HepG2 (cell line): ENCODE results near the gene F8. TPM values are rescaled to one million over a fixed set of nuclear protein-coding genes. Genes with fewer than 3 reads are reported as not detected.

Experiments used
- ATF4 ChIP-seq, 2 experiments: fragments of 450-650 bp in 1 of 2; sonication (generic) in 1 of 2; formaldehyde crosslinking; IDR thresholded peaks; 2 replicates each; pipeline versions ENCODE4 v1.5.0 to v1.8.0; 2020 to 2022; ENCODE audit warnings: mild to moderate bottlenecking in 1 of 2, missing genetic modification reagents in 1 of 2
- ATM ChIP-seq: fragments of 450-650 bp; IDR thresholded peaks from 2 replicates; pipeline ENCODE4 v1.7.1; 2017; ENCODE audit warnings: mild to moderate bottlenecking, borderline replicate concordance
- CAMTA2 ChIP-seq: sonication (generic); formaldehyde crosslinking; IDR thresholded peaks from 2 replicates; pipeline ENCODE4 v1.4.0; 2020; ENCODE audit warnings: mild to moderate bottlenecking, missing genetic modification reagents, borderline replicate concordance
- DPF2 ChIP-seq: sonication (generic); formaldehyde crosslinking; IDR thresholded peaks from 2 replicates; pipeline ENCODE4 v1.4.0; 2020; ENCODE audit warnings: mild to moderate bottlenecking, low read depth, missing genetic modification reagents, borderline replicate concordance
- FOSL2 ChIP-seq: sonication (generic); formaldehyde crosslinking; IDR thresholded peaks from 2 replicates; pipeline ENCODE4 v1.4.0; 2020; ENCODE audit warnings: missing genetic modification reagents
- FOXK1 ChIP-seq: sonication (generic); formaldehyde crosslinking; IDR thresholded peaks from 2 replicates; pipeline ENCODE4 v1.4.0; 2020; ENCODE audit warnings: low read depth, missing genetic modification reagents, borderline replicate concordance
- HDAC2 ChIP-seq: sonication (generic); formaldehyde crosslinking; IDR thresholded peaks from 2 replicates; pipeline ENCODE4 v1.4.0; 2020; ENCODE audit warnings: missing genetic modification reagents
- HOXA3 ChIP-seq: sonication (generic); formaldehyde crosslinking; IDR thresholded peaks from 2 replicates; pipeline ENCODE4 v1.5.0; 2020; ENCODE audit warnings: missing genetic modification reagents
- IKZF5 ChIP-seq: IDR thresholded peaks from 2 replicates; pipeline ENCODE4 v1.6.1; 2018; ENCODE audit warnings: missing genetic modification reagents, mild to moderate bottlenecking, missing compliant biosample characterization
- NONO ChIP-seq, 2 experiments: fragments of 450-650 bp in 1 of 2; sonication (generic) in 1 of 2; formaldehyde crosslinking in 1 of 2; IDR thresholded peaks in 1 of 2; conservative IDR thresholded peaks in 1 of 2; 2 replicates each; pipeline versions ENCODE4 v1.6.1 to v1.8.0; 2017 to 2022; ENCODE audit warnings: mild to moderate bottlenecking in 1 of 2, missing genetic modification reagents in 1 of 2, moderate library complexity in 1 of 2
- NR3C1 ChIP-seq: sonication (generic); formaldehyde crosslinking; IDR thresholded peaks from 2 replicates; pipeline ENCODE4 v1.4.0; 2020; ENCODE audit warnings: missing genetic modification reagents
- POLR2G ChIP-seq: fragments of 200-400 bp; formaldehyde crosslinking; IDR thresholded peaks from 2 replicates; pipeline ENCODE4 v1.6.1; 2018; ENCODE audit warnings: mild to moderate bottlenecking, low read depth, low read length, moderate library complexity
- SATB2 ChIP-seq: sonication (generic); formaldehyde crosslinking; IDR thresholded peaks from 2 replicates; pipeline ENCODE4 v1.5.0; 2020; ENCODE audit warnings: missing genetic modification reagents
- SETDB1 ChIP-seq: sonication (generic); formaldehyde crosslinking; IDR thresholded peaks from 2 replicates; pipeline ENCODE4 v1.5.1; 2020; ENCODE audit warnings: missing genetic modification reagents, mild to moderate bottlenecking, borderline replicate concordance
- SIX4 ChIP-seq: sonication (generic); formaldehyde crosslinking; IDR thresholded peaks from 2 replicates; pipeline ENCODE4 v1.4.0; 2020; ENCODE audit warnings: missing genetic modification reagents
- SOX5 ChIP-seq: IDR thresholded peaks from 2 replicates; pipeline ENCODE4 v1.6.1; 2016; ENCODE audit warnings: borderline replicate concordance
- TARDBP ChIP-seq: sonication (generic); formaldehyde crosslinking; IDR thresholded peaks from 2 replicates; pipeline ENCODE4 v1.8.0; 2022; ENCODE audit warnings: mild to moderate bottlenecking, missing genetic modification reagents
- TCF7 ChIP-seq: sonication (generic); IDR thresholded peaks from 2 replicates; pipeline ENCODE4 v1.6.1; 2016; ENCODE audit warnings: antibody characterized with exemption, low read depth
- TCF7L2 ChIP-seq: IDR thresholded peaks from 2 replicates; pipeline ENCODE4 v1.6.1; 2011; ENCODE audit warnings: mild to moderate bottlenecking, low read depth, low read length, moderate library complexity
- TEAD3 ChIP-seq: optimal IDR thresholded peaks from 2 replicates; pipeline ENCODE3; 2016; ENCODE audit warnings: borderline replicate concordance
- ZBTB46 ChIP-seq: sonication (generic); formaldehyde crosslinking; IDR thresholded peaks from 2 replicates; pipeline ENCODE4 v1.4.0; 2020; ENCODE audit warnings: mild to moderate bottlenecking, missing genetic modification reagents, borderline replicate concordance
- ZNF138 ChIP-seq: sonication (generic); formaldehyde crosslinking; IDR thresholded peaks from 2 replicates; pipeline ENCODE4 v1.5.0; 2020; ENCODE audit warnings: mild to moderate bottlenecking, low read depth, missing genetic modification reagents
- ZNF350 ChIP-seq: sonication (generic); formaldehyde crosslinking; IDR thresholded peaks from 2 replicates; pipeline ENCODE4 v1.4.0; 2020; ENCODE audit warnings: mild to moderate bottlenecking, low read depth, missing genetic modification reagents, borderline replicate concordance
- ZNF567 ChIP-seq: sonication (generic); formaldehyde crosslinking; IDR thresholded peaks from 2 replicates; pipeline ENCODE4 v1.8.1; 2023; ENCODE audit warnings: mild to moderate bottlenecking, missing genetic modification reagents, borderline replicate concordance
- ZNF737 ChIP-seq: sonication (generic); formaldehyde crosslinking; IDR thresholded peaks from 2 replicates; pipeline ENCODE4 v1.5.0; 2020; ENCODE audit warnings: missing genetic modification reagents, mild to moderate bottlenecking, borderline replicate concordance
- ZUFSP ChIP-seq: sonication (generic); formaldehyde crosslinking; IDR thresholded peaks from 2 replicates; pipeline ENCODE4 v1.9.0; 2021; ENCODE audit warnings: missing genetic modification reagents, mild to moderate bottlenecking, borderline replicate concordance
- polyA plus RNA-seq, 8 experiments: library from polyadenylated mRNA; depleted of rRNA in 3 of 8; stranded (reverse) in 7 of 8; unstranded in 1 of 8; fragments of >200 nt; fragmentation: Illumina TruSeq in 4 of 8; extraction: Trizol in 4 of 8; gene quantifications; 2 replicates each; pipeline versions ENCODE4 v1.2.1 to v1.2.3, GENCODE V29; 2011 to 2016; ENCODE audit warnings: low read depth in 4 of 8, missing spikeins in 1 of 8, mixed read lengths in 1 of 8; ENCODE audit not compliant: insufficient read depth in 1 of 8
- total RNA-seq, 5 experiments: library from RNA; depleted of rRNA; stranded (reverse); fragments of >200 nt; fragmentation: Illumina TruSeq; extraction: Trizol; gene quantifications; 2 replicates each; pipeline ENCODE4 v1.2.3, GENCODE V29; 2016; ENCODE audit warnings: low read depth in 1 of 5

Gene F8
- total and polyA plus RNA-seq, 2 of the 13 experiments (the other 11 are each of a cell fraction or from before 2014, with no cell fraction given): 0.29 to 0.61 TPM

GRCh38 chrX:155070975-155071693 lies 48.6 kb upstream of the F8 start, which contains the start of the genes BRCC3, CMC4 and MTCP1 (continued):
- no peak for TF ChIP-seq ZBTB46 (CRISPR knock-in tag)
- no peak for TF ChIP-seq NR3C1 (CRISPR knock-in tag)
- TF ChIP-seq CAMTA2 (CRISPR knock-in tag): no peak
- TF ChIP-seq DPF2: no peak
- TF ChIP-seq SIX4 (CRISPR knock-in tag): no peak
- TF ChIP-seq ZNF567 (CRISPR knock-in tag): no peak
- TF ChIP-seq TCF7: no peak
- TF ChIP-seq ZNF350 (CRISPR knock-in tag): 0 out of 2 replicates have a peak, but pooled peaks have one; percentile 34
- TF ChIP-seq FOXK1 (CRISPR knock-in tag): no peak
- TF ChIP-seq TARDBP: no peak
- TF ChIP-seq HOXA3 (CRISPR knock-in tag): peak; percentile 29; the same call in 1 of the 2 replicates
- no peak for TF ChIP-seq ZUFSP
- 0 out of 2 replicates have a peak, but pooled peaks have one; percentile 10 for TF ChIP-seq FOSL2 (CRISPR knock-in tag)
- no peak for TF ChIP-seq ATM
- no peak for TF ChIP-seq IKZF5 (CRISPR knock-in tag)
- TF ChIP-seq ATF4 (CRISPR knock-in tag; IDR thresholded peaks at IDR 0.05): no peak
- TF ChIP-seq SETDB1 (CRISPR knock-in tag): no peak
- TF ChIP-seq TEAD3 (CRISPR knock-in tag): no peak
- no peak for TF ChIP-seq NONO (IDR thresholded peaks at IDR 0.05)
- TF ChIP-seq NONO (CRISPR knock-in tag; conservative IDR thresholded peaks at IDR 0.05): peak; percentile 54
- no peak for TF ChIP-seq ZNF737 (CRISPR knock-in tag)
- TF ChIP-seq HDAC2 (CRISPR knock-in tag): no peak
- TF ChIP-seq TCF7L2: no peak
- TF ChIP-seq ZNF138 (CRISPR knock-in tag): no peak
- TF ChIP-seq SATB2 (CRISPR knock-in tag): no peak
- TF ChIP-seq SOX5 (CRISPR knock-in tag): no peak
- TF ChIP-seq POLR2G: peak; percentile 85
